T-helper 22 cell (primary cell): Measurements from ENCODE around the gene GFRAL.
"Not testable (repeated sequence)": the region's sequence is repeated elsewhere in the genome, so short reads cannot be mapped to it uniquely, and the experiment has no call there.

Source experiments
- DNase-seq: peaks from one replicate; pipeline ENCODE4 v3.0.0-alpha.2; 2020; ENCODE audit warnings: low read depth

The GFRAL gene, protein sequence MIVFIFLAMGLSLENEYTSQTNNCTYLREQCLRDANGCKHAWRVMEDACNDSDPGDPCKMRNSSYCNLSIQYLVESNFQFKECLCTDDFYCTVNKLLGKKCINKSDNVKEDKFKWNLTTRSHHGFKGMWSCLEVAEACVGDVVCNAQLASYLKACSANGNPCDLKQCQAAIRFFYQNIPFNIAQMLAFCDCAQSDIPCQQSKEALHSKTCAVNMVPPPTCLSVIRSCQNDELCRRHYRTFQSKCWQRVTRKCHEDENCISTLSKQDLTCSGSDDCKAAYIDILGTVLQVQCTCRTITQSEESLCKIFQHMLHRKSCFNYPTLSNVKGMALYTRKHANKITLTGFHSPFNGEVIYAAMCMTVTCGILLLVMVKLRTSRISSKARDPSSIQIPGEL

DNA sequence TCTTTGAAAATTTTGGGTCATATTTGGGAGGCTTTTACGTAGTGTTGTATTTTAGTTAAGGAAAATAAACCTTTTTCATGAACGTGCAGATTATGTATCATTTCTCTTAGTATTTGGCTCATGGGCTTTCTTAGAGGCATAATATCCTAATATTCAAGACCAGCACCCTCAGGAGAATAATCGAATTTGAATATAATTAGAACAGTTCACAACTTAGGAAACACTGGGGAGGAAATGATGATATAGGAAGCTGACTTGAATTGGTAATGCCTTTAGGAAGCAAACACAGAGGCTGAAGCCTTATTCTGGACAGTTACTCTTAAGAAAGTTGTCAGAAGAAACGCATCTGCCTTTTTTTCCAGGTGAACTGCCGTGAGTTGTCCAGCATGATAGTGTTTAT lies at the start of gene GFRAL:
GFRAL (plus strand) TSS at position 301 of the 400 bp plus-strand sequence; CDS start at position 387, 86 bp downstream.
- DNase-seq = no peak

DNA sequence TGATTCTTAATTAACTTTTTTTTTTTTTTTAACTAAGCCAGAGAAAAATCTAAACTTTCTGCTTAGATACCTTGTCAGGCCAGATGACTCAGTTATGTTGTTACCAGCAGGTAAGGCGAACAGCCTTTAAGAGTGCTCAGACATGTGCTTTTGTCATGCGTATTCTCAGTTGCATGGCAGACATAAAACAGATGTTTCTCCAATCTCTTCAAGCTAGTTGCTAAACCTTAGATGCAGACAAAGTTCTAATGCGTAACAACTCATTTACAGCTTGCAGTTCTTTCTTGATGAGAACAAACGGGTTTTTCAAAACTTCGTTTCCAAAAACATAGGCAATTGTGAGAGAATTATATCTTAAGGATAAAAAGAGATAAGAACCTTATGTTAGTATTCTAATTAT lies 49.6 kb upstream of the GFRAL start:
- DNase-seq = no peak

DNA sequence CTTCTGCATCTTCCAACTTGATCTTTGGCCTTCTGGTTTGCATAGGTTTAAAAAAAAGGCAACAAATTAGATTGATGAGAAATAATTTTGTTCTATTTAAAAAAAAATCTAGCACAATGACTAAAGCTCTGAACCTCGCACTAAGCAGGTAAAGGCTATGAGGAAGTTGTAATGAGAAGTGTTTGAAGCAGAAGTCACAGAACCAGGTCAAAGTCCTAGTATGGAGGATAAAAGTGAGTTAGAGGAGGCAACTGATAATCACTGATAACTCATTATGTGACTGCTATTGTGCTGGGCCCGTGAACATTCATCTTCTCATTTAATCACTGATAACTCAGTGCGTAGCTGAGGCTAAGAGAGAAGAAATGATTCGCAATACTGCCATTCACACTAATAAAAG lies 46.1 kb upstream of the GFRAL start:
- no peak for DNase-seq

DNA sequence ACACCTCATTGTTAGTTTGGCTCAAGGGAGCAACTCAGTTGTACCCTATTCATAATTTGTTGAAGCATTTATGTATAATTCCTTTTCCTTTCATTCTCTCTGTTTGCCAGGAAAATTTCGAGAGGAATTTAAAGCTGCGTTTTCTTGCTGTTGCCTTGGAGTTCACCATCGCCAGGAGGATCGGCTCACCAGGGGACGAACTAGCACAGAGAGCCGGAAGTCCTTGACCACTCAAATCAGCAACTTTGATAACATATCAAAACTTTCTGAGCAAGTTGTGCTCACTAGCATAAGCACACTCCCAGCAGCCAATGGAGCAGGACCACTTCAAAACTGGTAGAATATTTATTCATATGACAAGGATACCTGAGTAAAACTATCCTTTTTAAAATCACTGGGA lies 45.2 kb upstream of the GFRAL start:
- no peak for DNase-seq

DNA sequence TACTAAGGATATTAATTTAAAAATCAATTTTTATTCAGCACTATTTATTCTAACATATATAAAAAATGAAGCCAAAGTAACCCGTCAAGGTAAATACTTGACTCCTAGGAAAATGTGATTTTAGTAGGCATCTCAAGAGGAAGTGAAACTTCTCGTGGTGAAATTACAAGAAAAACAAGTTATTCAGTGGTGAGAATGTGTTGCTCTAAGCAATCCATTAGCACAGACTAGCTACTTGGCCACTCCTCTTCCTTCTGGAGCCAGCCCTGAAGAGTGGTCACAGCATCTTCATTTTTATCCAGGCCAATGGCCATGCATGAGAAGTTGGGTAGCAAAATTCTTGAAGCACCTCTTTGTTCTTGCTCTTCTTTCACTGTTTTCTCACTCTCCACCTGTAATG lies 40.4 kb upstream of the GFRAL start:
- DNase-seq = no peak

DNA sequence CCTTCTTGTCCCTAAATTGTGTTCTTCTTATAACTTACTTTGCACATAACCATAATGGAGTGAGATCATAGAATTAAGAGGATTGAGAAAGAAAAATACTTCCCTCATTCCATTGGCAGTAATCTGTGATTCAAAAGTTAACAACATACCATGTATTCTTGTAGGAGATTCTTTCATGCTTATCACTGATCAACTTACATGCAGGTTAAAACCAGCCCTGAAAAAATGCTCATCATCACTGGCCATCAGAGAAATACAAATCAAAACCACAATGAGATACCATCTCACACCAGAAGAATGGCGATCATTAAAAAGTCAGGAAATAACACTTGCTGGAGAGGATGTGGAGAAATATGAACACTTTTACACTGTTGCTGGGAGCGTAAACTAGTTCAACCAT lies 36.5 kb upstream of the GFRAL start:
- no peak for DNase-seq

DNA sequence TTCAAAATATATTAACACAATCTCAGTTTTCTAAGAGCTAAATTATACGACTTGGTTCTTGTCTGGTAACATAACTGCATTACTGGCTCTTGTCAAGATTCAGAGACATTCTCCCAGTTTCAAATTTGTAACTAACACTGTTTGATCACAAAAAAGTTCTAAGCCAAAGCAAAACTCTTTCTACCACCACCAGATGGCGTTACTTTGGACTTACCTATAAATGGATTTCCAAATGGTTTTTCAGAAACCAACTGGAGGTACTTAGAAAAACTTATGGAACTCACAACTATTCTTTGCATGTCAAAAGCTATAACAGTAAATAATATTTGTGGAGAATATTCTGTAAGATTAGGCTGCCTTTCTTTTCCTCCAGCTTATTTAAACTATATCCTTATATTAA lies 34.2 kb upstream of the GFRAL start:
- no peak for DNase-seq

DNA sequence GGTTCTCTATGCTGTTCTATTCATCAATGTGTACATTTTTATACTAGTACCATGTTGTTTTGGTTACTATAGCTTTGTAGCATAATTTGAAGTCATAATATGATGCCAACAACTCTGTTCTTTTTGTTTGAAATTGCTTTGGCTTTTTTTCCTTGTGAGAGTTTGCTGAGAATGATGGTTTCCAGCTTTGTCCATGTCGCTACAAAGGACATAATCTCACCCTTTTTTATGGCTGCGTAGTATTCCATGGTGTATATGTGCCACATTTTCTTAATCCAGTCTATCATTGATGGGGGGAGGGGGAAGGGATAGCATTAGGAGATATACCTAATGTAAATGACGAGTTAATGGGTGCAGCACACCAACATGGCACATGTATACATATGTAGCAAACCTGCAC lies 30.1 kb upstream of the GFRAL start:
- DNase-seq = not testable (repeated sequence)

DNA sequence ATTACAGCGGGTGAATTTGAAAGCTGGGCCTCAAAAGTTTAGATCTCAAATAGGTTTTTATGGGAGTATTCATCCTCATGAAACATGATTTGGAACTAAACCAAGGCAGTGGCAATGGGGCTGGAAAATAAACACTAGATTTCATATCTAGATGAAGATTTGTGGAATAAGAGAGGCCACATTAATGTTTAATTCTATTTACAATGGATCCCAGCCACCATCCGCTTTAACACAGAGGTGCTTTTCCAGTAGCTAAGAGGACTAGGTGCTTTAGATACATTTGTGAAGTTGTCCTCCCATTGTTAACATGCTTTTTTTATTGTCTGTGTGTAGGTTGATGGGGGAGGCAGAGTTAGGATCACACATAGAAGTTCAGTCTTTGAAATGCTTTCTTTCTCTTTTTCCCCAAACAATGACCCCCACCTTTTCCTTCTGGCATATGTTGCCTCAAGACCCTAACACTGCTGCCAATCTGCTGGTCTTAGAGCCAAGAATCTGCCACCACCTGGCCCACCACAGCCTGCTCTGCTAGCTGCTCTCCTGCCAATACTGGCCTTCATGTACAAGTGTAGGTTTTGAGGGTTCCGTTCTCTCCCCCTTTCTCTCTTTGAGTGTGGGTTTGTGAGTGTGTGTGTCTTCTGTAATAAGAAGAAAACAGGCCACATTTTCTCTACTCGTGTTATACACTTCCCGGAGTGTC lies 27.8 kb upstream of the GFRAL start:
- DNase-seq = no peak

DNA sequence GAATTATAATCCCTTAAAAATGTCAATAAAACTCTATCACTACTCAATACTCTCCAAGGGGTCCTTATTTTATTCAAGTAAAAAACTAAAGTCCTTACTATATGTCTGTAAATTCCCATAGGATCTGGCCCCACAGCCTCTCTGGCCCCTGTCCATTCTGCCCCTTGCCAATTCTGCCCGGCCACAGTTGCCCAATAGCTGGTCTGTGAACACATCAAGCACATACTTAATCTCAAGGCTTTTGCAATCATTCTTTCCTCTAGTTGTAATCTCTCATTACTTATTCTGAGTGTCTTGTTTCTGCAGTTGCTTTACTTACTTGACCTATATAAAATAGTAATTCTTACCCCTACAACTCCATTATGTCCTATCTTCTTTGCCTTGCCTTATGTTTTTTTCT lies 22.5 kb upstream of the GFRAL start:
- no peak for DNase-seq

DNA sequence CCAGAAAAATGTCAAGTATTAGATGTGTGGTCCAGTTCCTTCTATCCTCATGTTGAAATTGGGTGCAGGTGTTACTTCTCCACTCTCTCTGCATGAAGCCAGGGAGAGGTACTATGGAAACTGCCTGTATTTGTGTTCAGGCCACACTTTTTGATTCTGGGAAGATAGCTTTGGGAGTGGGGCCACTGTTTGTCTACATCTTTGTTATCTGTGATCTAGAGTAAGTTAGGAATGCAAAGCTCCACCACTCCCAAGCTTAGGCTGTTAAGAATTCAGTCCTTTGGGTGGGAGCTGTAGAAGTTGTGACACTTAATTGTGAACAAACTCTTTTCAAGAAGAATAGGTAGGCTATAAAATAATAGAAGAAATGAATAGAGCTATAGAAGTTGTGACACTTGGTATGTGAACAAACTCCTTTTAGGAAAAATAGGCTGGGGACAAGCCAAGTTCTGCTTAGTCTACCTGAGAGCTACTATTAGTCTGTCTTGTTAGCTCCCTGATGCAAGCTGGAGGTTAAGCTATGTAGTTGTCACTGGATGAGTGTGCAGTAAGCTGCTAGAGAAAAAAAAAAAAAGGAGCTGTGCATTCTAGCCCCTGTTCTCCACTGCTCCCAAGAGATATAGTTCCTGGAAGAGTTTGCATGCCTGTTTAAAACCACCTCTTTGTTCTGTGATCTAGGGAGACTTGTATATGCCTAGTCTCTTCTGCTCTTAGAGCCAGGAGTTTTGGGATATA lies 7.1 kb upstream of the GFRAL start:
- DNase-seq = no peak

DNA sequence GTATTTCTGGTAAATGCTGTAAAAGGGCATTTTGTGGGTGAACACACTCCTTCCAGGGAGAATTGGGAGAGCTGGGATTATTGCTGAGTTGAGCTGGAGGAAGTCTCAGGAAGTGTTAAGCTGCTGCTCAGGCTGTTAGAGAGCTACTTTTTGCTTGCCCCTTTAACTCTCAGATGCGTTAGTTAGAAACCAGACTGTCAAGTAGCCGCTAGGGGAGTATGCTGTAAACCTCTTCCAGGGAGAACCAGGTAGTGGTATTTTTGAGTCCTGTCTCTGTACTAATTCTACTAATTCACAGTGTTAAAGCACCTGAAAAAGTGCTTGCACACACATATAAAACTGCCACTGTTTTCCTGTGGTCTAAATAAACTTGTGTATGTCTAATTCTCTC lies 6.6 kb upstream of the GFRAL start:
- no peak for DNase-seq

DNA sequence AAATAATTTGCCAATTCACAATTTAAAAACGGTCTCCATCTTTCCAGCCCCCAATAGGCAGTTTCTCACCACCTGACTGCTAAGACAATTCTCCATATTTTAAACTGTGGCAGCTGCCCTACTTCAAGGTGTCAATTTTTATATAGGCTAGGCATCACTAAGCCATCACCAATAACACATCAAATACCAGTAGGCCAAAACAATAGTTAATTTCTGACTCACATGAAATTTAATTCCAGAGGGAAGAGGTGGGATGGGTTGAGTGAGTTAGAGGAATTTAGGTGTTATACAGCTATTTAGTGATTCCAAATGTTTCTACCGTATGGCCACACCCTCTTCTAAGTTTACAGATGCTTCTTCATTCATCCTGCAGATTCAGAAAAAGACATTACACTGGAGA lies 49.9 kb downstream of the GFRAL start:
- no peak for DNase-seq

DNA sequence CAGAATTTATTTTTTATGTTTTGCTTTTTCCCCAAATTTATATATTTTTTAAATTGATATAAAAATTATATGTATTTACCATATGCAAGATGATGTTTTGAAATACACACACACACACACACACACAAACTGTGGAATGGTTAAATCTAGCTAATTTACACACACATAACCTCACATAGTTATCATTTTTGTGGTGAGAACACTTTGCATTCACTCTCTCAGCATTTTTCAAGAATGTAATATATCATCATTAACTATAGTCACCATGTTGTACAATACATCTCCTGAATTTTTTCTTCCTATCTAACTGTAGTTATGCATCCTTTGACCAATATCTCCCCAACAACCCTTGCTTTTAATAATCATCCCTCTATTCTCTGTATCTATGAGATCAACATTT lies 52.2 kb downstream of the GFRAL start:
- no peak for DNase-seq

DNA sequence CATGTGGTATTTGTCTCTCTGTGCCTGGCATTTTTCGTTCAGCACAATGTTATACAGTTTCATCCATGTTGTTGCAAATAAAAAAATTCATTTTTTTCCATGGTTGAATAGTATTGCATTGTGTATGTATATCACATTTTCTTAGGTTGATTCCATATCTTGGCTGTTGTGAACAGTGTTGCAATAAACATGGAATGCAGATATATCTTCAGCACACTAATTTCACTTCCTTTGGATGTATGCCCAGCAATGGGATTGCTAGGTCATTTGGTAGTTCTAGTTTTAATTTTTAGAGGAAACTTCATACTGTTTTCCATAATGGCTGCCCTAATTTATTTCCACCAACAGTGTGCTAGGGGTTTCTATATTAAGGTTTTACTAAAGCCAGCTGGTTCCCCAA lies 52.6 kb downstream of the GFRAL start:
- DNase-seq = no peak

DNA sequence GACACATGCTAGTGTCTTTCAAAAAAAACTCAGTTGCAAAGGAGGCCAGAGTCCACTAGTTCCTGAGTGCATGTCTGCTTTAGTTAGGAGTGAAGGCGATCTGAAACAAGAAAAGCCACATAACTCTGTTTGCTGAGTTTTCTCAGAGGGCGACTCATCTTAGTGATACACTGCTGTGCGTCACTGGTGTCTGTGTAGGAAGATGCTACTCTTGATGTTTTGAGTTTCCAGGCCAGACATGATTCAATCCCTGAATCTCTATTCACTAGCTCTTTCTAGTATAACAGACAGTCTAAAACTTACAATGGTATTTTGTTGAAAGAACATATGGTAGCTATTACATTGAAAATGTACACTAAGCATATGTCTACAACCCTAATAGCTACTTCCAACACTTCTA lies 60.9 kb downstream of the GFRAL start:
- DNase-seq = no peak

DNA sequence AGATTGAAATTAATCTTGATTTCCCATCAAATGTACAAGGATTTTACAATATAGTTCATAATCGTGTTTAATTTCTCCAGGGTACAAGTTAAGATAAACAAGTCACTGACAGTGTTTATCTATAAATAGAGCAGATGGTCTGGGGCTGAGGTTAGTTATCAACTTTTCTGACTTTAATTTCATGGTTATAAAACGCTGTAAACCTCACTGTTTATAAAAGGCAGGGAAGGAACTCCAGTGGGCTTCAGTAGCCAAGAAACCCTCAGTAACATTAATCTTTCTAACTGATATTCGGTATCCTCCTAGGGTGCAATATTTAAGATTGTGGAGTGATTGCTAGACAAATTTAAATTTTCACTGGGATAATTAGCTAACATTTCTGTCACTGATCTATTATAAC lies 68.6 kb downstream of the GFRAL start:
- no peak for DNase-seq

DNA sequence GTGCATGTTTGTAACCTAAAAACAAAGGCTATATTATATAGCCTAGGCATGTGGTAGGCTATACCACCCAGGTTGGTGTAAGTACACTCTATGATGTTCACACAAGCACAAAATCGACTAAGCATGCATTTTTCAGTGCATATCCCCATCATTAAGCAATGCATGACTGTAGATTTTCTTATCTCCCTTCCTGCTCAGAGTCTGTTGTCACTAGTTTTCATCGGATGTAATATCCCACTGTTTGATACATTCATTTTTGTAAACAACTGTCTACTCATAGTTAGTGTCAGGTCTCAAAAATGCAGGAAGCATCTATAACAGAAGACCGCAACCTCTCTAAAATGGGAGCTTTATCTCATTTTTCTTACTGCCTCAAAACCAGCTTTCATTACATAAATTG lies 70.7 kb downstream of the GFRAL start:
- no peak for DNase-seq

DNA sequence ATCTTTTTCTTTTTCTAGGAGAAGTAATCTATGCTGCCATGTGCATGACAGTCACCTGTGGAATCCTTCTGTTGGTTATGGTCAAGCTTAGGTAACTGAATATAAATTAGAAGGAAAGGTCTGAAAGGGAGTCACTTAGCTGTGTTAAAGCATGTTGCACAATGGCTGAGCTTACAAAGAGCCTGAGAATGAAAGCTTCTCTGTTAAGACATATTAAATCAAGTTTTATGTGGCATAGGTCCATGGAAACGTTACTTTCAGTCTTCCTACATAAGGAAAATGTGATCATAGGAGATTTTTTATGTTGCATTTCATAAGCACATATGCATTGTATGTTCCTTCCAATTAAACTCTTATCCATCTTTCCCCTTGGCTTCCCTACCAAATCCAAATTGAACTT lies 72.1 kb downstream of the GFRAL start:
- no peak for DNase-seq

DNA sequence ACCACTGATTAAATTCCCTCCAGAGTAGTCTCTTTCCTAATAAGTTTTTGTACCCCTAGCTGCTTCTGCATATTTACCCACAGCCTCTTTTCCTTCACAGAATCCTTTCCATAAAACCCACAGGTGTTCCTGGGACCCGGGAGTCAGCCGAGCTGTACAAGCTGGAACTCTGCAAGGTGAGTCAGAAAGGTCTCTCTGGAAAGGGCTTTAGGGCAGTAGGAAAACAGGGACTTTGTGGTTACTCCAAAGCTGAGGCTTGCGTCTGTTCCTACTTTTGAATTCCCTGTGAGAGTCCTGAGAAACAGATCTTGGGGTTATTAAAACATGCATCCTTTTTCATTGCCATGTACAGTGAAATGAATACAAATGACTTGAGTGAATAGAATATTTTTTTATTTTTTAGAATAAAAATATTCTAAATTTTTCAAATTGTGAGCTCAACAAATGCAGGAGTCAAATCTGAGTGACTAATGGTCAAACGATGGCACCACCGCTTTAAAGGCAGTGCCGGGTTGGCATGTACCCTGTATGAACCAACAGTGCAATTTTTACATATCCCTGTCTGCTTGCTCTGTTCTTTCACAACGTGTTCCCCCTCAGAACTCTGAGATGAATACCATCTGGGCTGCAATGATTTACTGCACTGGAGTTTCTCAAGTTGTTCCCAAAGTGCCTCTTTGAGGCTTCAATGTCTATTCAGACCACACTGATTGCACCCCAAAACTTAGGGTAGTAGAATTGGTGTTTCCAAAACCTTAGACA lies 78.4 kb downstream of the GFRAL start:
- DNase-seq = no peak

DNA sequence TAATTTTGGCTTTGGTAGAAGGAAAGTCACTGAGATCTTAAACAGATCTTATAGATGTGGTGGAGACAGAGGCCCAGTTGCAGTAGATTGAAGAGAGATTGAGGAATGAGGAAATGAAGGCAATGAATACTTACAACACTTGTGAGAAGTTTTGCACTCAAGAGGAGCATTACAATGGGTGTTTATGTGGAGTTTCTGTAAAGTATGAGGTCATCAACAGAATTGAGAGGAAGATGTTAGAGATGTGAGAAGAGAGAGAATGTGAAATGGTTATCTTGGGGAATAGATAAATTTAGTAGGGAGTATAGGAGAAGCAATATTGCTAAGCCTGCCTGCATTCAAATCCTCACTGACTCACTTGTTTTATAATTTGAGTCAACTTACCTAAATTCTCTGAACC lies 83.4 kb downstream of the GFRAL start:
- no peak for DNase-seq

DNA sequence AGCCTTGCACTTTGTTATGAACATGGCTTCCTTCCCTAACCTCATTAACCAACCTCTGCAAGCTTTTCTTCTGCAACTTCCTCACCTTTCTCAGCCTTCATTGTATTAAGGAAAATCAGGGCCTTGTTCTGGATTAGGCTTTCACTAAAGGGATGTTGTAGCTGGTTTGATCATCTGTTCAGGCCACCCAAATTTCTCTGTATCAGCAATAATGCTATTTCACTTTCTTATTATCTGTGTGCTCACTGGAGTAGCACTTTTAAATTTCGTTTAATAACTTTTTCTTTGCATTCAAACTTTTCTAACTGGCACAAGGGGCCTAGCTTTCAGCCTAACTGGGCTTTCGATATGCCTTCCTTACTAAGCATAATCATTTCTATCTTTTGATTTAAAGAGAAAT lies 96.7 kb downstream of the GFRAL start:
- DNase-seq = no peak
